Upper lobe of left lung (tissue), 6 donors: ENCODE results near the gene GATAD2A. TPM values are rescaled to one million over a fixed set of nuclear protein-coding genes. Genes with fewer than 3 reads are reported as not detected.
A peak's percentile ranks its signal among the peaks of the same experiment; 100 is the strongest.

Experiments used
- ATAC-seq, 2 donors: fragments of 200-7000 bp; cut with Tn5 transposase; one replicate each; pipeline ENCODE4 v1.9.1; 2022; ENCODE audit warnings: mild to moderate bottlenecking in 2 of 2, moderate library complexity in 2 of 2; ENCODE audit not compliant: low FRiP score in 2 of 2
- DNase-seq, 2 donors: peaks; one replicate each; pipeline ENCODE4 v3.0.0-alpha.2; 2019 to 2020
- H3K27ac ChIP-seq, 4 donors: fragments of 200-600 bp; sonication (generic); one replicate each; pipeline ENCODE4 v1.5.1; 2016 to 2019
- H3K27me3 ChIP-seq, 4 donors: fragments of 200-600 bp; sonication (generic); one replicate each; pipeline ENCODE4 v1.5.1; 2017 to 2019
- H3K36me3 ChIP-seq, 4 donors: fragments of 200-600 bp; sonication (generic); one replicate each; pipeline ENCODE4 v1.5.1; 2016 to 2019
- H3K4me1 ChIP-seq, 4 donors: fragments of 200-600 bp; sonication (generic); one replicate each; pipeline ENCODE4 v1.5.1; 2018 to 2019
- H3K4me3 ChIP-seq, 4 donors: fragments of 200-600 bp; sonication (generic); one replicate each; pipeline ENCODE4 v1.5.1; 2017 to 2019; ENCODE audit warnings: mild to moderate bottlenecking in 2 of 4, moderate library complexity in 1 of 4
- H3K9me3 ChIP-seq, 4 donors: fragments of 200-600 bp; sonication (generic); one replicate each; pipeline ENCODE4 v1.5.1; 2018 to 2019
- CTCF ChIP-seq, 6 experiments: fragments of 450-650 bp in 4 of 6; fragments of 200-600 bp in 2 of 6; sonication (generic) in 2 of 6; IDR thresholded peaks; one replicate each; pipeline ENCODE4 v1.5.1; 2016 to 2019; ENCODE audit warnings: antibody characterized with exemption in 6 of 6
- EP300 ChIP-seq, 4 donors: sonication (generic); formaldehyde crosslinking; IDR thresholded peaks; one replicate each; pipeline ENCODE4 v1.5.1; 2017; ENCODE audit warnings: antibody characterized with exemption in 4 of 4, control low read depth in 2 of 4
- POLR2A ChIP-seq, 4 donors: fragments of 450-650 bp; IDR thresholded peaks; one replicate each; pipeline ENCODE4 v1.5.1; 2016 to 2017; ENCODE audit warnings: antibody characterized with exemption in 4 of 4, mild to moderate bottlenecking in 2 of 4
- POLR2AphosphoS5 ChIP-seq, 2 donors: sonication (generic); formaldehyde crosslinking; IDR thresholded peaks; one replicate each; pipeline ENCODE4 v1.5.1; 2017; ENCODE audit warnings: antibody characterized with exemption in 2 of 2
- WGBS, 2 donors: methylation state at CpG; one replicate each; pipeline ENCODE4 v1.1.5; 2017 to 2018; 5-methylcytosine and 5-hydroxymethylcytosine counted together
- total RNA-seq, 6 donors: library from RNA; depleted of rRNA in 4 of 6; stranded (reverse); fragments of >200 nt in 4 of 6; gene quantifications; one replicate each; pipeline versions ENCODE4 v1.1.0 to v1.2.1, GENCODE V29; 2016 to 2021
- donor health status: DM: no; HTN: no; CAD: no; lungs with moderate emphysema.
- donor health status: DM: no; HTN: yes; CAD: no; lungs with severe emphysema.

Gene GATAD2A
- total RNA-seq, 6 donors from 2014 or later: 60.8 to 182 (median 88.0) TPM

- TF ChIP-seq POLR2AphosphoS5 (IDR thresholded peaks at IDR 0.05): no peak
- Histone ChIP-seq H3K27me3 (no peaks in the 10 kb centered on the region), H3K36me3 (peaks cover 25 to 58% (median 44%) of the 10 kb centered on the region in 4 donors), H3K4me1 (no peaks in the 10 kb centered on the region), H3K4me3 (no peak overlapping the region), H3K27ac (no peak overlapping the region), H3K9me3 (no peaks in the 10 kb centered on the region)
- DNase-seq (no peak), ATAC-seq (no peak)
- 81 to 92% methylated on average over 5 to 8 of the region's 8 CpGs for WGBS, 2 donors
These were observed 101.9 kb downstream of the GATAD2A start for GRCh38 chr19:19507354-19507753.

GRCh38 chr19:19508217-19508616 is 102.7 kb downstream of the GATAD2A start:
- H3K27me3 ChIP-seq: no peaks in the 10 kb centered on the region
- no peak overlapping the region for H3K27ac ChIP-seq
- 71 to 79% methylated on average over 1 to 8 of the region's 11 CpGs for WGBS, 2 donors
- ATAC-seq (peak in 1 of 2 donors; percentile 5), DNase-seq (no peak)
- TF ChIP-seq EP300 (IDR thresholded peaks at IDR 0.05) (no peak), POLR2AphosphoS5 (IDR thresholded peaks at IDR 0.05) (no peak)
- H3K4me1 ChIP-seq: no peaks in the 10 kb centered on the region
- H3K36me3 ChIP-seq: peaks cover 19 to 49% (median 36%) of the 10 kb centered on the region in 4 donors
- no peaks in the 10 kb centered on the region for H3K9me3 ChIP-seq
- no peak overlapping the region for H3K4me3 ChIP-seq

- TF ChIP-seq EP300 (IDR thresholded peaks at IDR 0.05) (no peak), POLR2A (IDR thresholded peaks at IDR 0.05) (no peak), CTCF (IDR thresholded peaks at IDR 0.05) (no peak), POLR2AphosphoS5 (IDR thresholded peaks at IDR 0.05) (no peak)
- DNase-seq (no peak), ATAC-seq (no peak)
- H3K9me3 ChIP-seq: no peaks in the 10 kb centered on the region
- H3K27ac ChIP-seq: no peak overlapping the region
- H3K36me3 ChIP-seq: peaks cover 10 to 27% (median 17%) of the 10 kb centered on the region in 4 donors
- H3K27me3 ChIP-seq: no peaks in the 10 kb centered on the region
- no peak overlapping the region for H3K4me3 ChIP-seq
- 61 to 62% methylated on average over 3 to 6 of the region's 6 CpGs for WGBS, 2 donors
- H3K4me1 ChIP-seq: peaks cover 0 to 11% (median 5%) of the 10 kb centered on the region in 4 donors
These were observed 105.0 kb downstream of the GATAD2A start for GRCh38 chr19:19510432-19510831.

GRCh38 chr19:19513682-19514081 is 108.2 kb downstream of the GATAD2A start:
- H3K36me3 ChIP-seq: no peaks in the 10 kb centered on the region
- H3K9me3 ChIP-seq: no peaks in the 10 kb centered on the region
- TF ChIP-seq POLR2AphosphoS5 (IDR thresholded peaks at IDR 0.05) (no peak), EP300 (IDR thresholded peaks at IDR 0.05) (no peak), POLR2A (IDR thresholded peaks at IDR 0.05) (no peak), CTCF (IDR thresholded peaks at IDR 0.05) (no peak)
- peak overlapping the region in 2 of 4 donors; percentile 13 to 27 for H3K4me3 ChIP-seq
- WGBS, 2 donors: 92 to 94% methylated on average over 15 to 17 of the region's 17 CpGs
- peaks cover 12 to 33% (median 21%) of the 10 kb centered on the region in 4 donors for H3K4me1 ChIP-seq
- H3K27ac ChIP-seq: no peak overlapping the region
- H3K27me3 ChIP-seq: no peaks in the 10 kb centered on the region
- ATAC-seq: no peak
- peak in 1 of 2 donors; percentile 36 for DNase-seq

GRCh38 chr19:19514215-19514657 is 108.8 kb downstream of the GATAD2A start:
- peak overlapping the region in 2 of 4 donors; percentile 13 to 27 for H3K4me3 ChIP-seq
- peak in 1 of 2 donors; percentile 34 for ATAC-seq
- WGBS, 2 donors: 45 to 49% methylated on average over 35 to 45 of the region's 46 CpGs
- H3K36me3 ChIP-seq: peaks cover 0 to 2% (median 2%) of the 10 kb centered on the region in 4 donors
- no peak for TF ChIP-seq EP300 (IDR thresholded peaks at IDR 0.05)
- TF ChIP-seq CTCF (IDR thresholded peaks at IDR 0.05): no peak
- peak in 1 of 4 donors; percentile 7 for TF ChIP-seq POLR2A (IDR thresholded peaks at IDR 0.05)
- TF ChIP-seq POLR2AphosphoS5 (IDR thresholded peaks at IDR 0.05): no peak
- peaks cover 12 to 38% (median 21%) of the 10 kb centered on the region in 4 donors for H3K4me1 ChIP-seq
- H3K27ac ChIP-seq: no peak overlapping the region
- peak in 1 of 2 donors; percentile 90 for DNase-seq
- H3K9me3 ChIP-seq: no peaks in the 10 kb centered on the region
- no peaks in the 10 kb centered on the region for H3K27me3 ChIP-seq
